Activated T-cell treated with anti-CD3 and anti-CD28 coated beads, Interleukin-2, amount 50 U/mL, for 72 hours (primary cell): ENCODE results near the gene CHRFAM7A. TPM values are rescaled to one million over a fixed set of nuclear protein-coding genes. Genes with fewer than 3 reads are reported as not detected.
"Not testable (repeated sequence)": the region's sequence is repeated elsewhere in the genome, so short reads cannot be mapped to it uniquely, and the experiment has no call there.

Source experiments
- ATAC-seq, 2 donors: fragments of 150-1000 bp; cut with Tn5 transposase; replicated peaks in 1 of 2; 2 replicates each; pipeline ENCODE4 v1.10.0; 2021; ENCODE audit warnings: moderate library complexity in 2 of 2, mild to moderate bottlenecking in 1 of 2
- DNase-seq, 2 donors: peaks; one replicate each; pipeline ENCODE4 v3.0.0; 2021 to 2022; ENCODE audit warnings: mixed read lengths in 1 of 2
- H3K27ac Mint-ChIP-seq: one replicate; pipeline ENCODE4 v1.8.0; 2022; ENCODE audit warnings: mild to moderate bottlenecking, moderate library complexity, mixed read lengths
- H3K27me3 Mint-ChIP-seq: one replicate; pipeline ENCODE4 v1.8.0; 2022; ENCODE audit warnings: low read depth, mixed read lengths
- H3K36me3 Mint-ChIP-seq, 2 donors: one replicate each; pipeline ENCODE4 v1.8.0; 2022; ENCODE audit warnings: mixed read lengths in 2 of 2, mild to moderate bottlenecking in 1 of 2; ENCODE audit not compliant: insufficient read depth in 2 of 2
- H3K4me1 Mint-ChIP-seq: one replicate; pipeline ENCODE4 v1.8.0; 2022; ENCODE audit warnings: low read depth, mixed read lengths
- H3K4me3 Mint-ChIP-seq, 2 donors: one replicate each; pipeline ENCODE4 v1.8.0; 2022; ENCODE audit warnings: mild to moderate bottlenecking in 2 of 2, mixed read lengths in 2 of 2, moderate library complexity in 2 of 2
- H3K9me3 Mint-ChIP-seq, 2 donors: one replicate each; pipeline ENCODE4 v1.8.0; 2022; ENCODE audit warnings: mixed read lengths in 2 of 2
- total RNA-seq, 2 donors: library from RNA; stranded (reverse); gene quantifications; one replicate each; pipeline ENCODE4 v1.2.3, GENCODE V29; 2022

The CHRFAM7A gene
- total RNA-seq, 2 donors from 2014 or later, result 1.9 to 3.7 TPM

- not testable (repeated sequence) for ATAC-seq, H3K9me3 Mint-ChIP-seq, H3K4me1 Mint-ChIP-seq, H3K27ac Mint-ChIP-seq, H3K27me3 Mint-ChIP-seq, H3K4me3 Mint-ChIP-seq, DNase-seq, H3K36me3 Mint-ChIP-seq
These were observed 25.1 kb downstream of the CHRFAM7A start for GRCh38 chr15:30368271-30368670.

- not testable (repeated sequence) for DNase-seq, H3K27me3 Mint-ChIP-seq, H3K4me1 Mint-ChIP-seq, ATAC-seq, H3K9me3 Mint-ChIP-seq, H3K27ac Mint-ChIP-seq, H3K4me3 Mint-ChIP-seq, H3K36me3 Mint-ChIP-seq
These were observed 26.1 kb downstream of the CHRFAM7A start for GRCh38 chr15:30367246-30367645.

- not testable (repeated sequence) for H3K36me3 Mint-ChIP-seq, H3K4me3 Mint-ChIP-seq, DNase-seq, H3K27me3 Mint-ChIP-seq, ATAC-seq, H3K9me3 Mint-ChIP-seq, H3K4me1 Mint-ChIP-seq, H3K27ac Mint-ChIP-seq
These were observed 31.9 kb downstream of the CHRFAM7A start for GRCh38 chr15:30361404-30361803.

GRCh38 chr15:30360990-30361389 is 32.4 kb downstream of the CHRFAM7A start:
- H3K9me3 Mint-ChIP-seq, H3K4me3 Mint-ChIP-seq, H3K36me3 Mint-ChIP-seq, ATAC-seq, DNase-seq, H3K27ac Mint-ChIP-seq, H3K4me1 Mint-ChIP-seq, H3K27me3 Mint-ChIP-seq: not testable (repeated sequence)

- DNase-seq, H3K4me1 Mint-ChIP-seq, H3K9me3 Mint-ChIP-seq, ATAC-seq, H3K36me3 Mint-ChIP-seq, H3K4me3 Mint-ChIP-seq, H3K27ac Mint-ChIP-seq, H3K27me3 Mint-ChIP-seq: not testable (repeated sequence)
These were observed 38.3 kb downstream of the CHRFAM7A start for GRCh38 chr15:30355043-30355442.

- not testable (repeated sequence) for H3K4me1 Mint-ChIP-seq, ATAC-seq, H3K27me3 Mint-ChIP-seq, DNase-seq, H3K4me3 Mint-ChIP-seq, H3K27ac Mint-ChIP-seq, H3K36me3 Mint-ChIP-seq, H3K9me3 Mint-ChIP-seq
These were observed 43.5 kb downstream of the CHRFAM7A start for GRCh38 chr15:30349803-30350202.

- not testable (repeated sequence) for H3K4me3 Mint-ChIP-seq, H3K36me3 Mint-ChIP-seq, H3K4me1 Mint-ChIP-seq, H3K27ac Mint-ChIP-seq, H3K27me3 Mint-ChIP-seq, DNase-seq, ATAC-seq, H3K9me3 Mint-ChIP-seq
These were observed 56.8 kb downstream of the CHRFAM7A start for GRCh38 chr15:30336584-30336983.

- not testable (repeated sequence) for H3K4me3 Mint-ChIP-seq, H3K4me1 Mint-ChIP-seq, H3K27ac Mint-ChIP-seq, H3K36me3 Mint-ChIP-seq, H3K9me3 Mint-ChIP-seq, DNase-seq, ATAC-seq, H3K27me3 Mint-ChIP-seq
These were observed 59.2 kb downstream of the CHRFAM7A start for GRCh38 chr15:30334152-30334551.

GRCh38 chr15:30326145-30326544 is 67.2 kb downstream of the CHRFAM7A start:
- H3K27me3 Mint-ChIP-seq, H3K4me3 Mint-ChIP-seq, H3K27ac Mint-ChIP-seq, DNase-seq, ATAC-seq, H3K36me3 Mint-ChIP-seq, H3K4me1 Mint-ChIP-seq, H3K9me3 Mint-ChIP-seq: not testable (repeated sequence)

GRCh38 chr15:30321063-30321462 is 72.3 kb downstream of the CHRFAM7A start:
- not testable (repeated sequence) for ATAC-seq, H3K27ac Mint-ChIP-seq, H3K9me3 Mint-ChIP-seq, H3K4me1 Mint-ChIP-seq, DNase-seq, H3K4me3 Mint-ChIP-seq, H3K36me3 Mint-ChIP-seq, H3K27me3 Mint-ChIP-seq

- not testable (repeated sequence) for DNase-seq, H3K36me3 Mint-ChIP-seq, H3K4me3 Mint-ChIP-seq, ATAC-seq, H3K27me3 Mint-ChIP-seq, H3K9me3 Mint-ChIP-seq, H3K27ac Mint-ChIP-seq, H3K4me1 Mint-ChIP-seq
These were observed 77.6 kb downstream of the CHRFAM7A start for GRCh38 chr15:30315704-30316103.

- not testable (repeated sequence) for ATAC-seq, DNase-seq, H3K36me3 Mint-ChIP-seq, H3K27me3 Mint-ChIP-seq, H3K4me3 Mint-ChIP-seq, H3K9me3 Mint-ChIP-seq, H3K27ac Mint-ChIP-seq, H3K4me1 Mint-ChIP-seq
These were observed 82.8 kb downstream of the CHRFAM7A start for GRCh38 chr15:30310575-30310974.
